Mammary epithelial cell (primary cell): ENCODE results near the gene ALPK3.

Experiments used
- EZH2 ChIP-seq: IDR thresholded peaks from 2 replicates; pipeline ENCODE4 v1.6.1; 2012; ENCODE audit warnings: low read length, inconsistent platforms, borderline replicate concordance
- TF ChIP-seq, protein P1 (sequence below), 2 donors: IDR thresholded peaks in 1 of 2; conservative IDR thresholded peaks in 1 of 2; 2 replicates each; pipeline ENCODE4 v1.5.1; 2011 to 2012; ENCODE audit warnings: inconsistent platforms in 2 of 2, low read length in 2 of 2, mild to moderate bottlenecking in 2 of 2, control low read depth in 1 of 2, low read depth in 1 of 2; ENCODE audit not compliant: insufficient read depth in 1 of 2; ENCODE audit errors: extremely low read depth in 1 of 2

DNA sequence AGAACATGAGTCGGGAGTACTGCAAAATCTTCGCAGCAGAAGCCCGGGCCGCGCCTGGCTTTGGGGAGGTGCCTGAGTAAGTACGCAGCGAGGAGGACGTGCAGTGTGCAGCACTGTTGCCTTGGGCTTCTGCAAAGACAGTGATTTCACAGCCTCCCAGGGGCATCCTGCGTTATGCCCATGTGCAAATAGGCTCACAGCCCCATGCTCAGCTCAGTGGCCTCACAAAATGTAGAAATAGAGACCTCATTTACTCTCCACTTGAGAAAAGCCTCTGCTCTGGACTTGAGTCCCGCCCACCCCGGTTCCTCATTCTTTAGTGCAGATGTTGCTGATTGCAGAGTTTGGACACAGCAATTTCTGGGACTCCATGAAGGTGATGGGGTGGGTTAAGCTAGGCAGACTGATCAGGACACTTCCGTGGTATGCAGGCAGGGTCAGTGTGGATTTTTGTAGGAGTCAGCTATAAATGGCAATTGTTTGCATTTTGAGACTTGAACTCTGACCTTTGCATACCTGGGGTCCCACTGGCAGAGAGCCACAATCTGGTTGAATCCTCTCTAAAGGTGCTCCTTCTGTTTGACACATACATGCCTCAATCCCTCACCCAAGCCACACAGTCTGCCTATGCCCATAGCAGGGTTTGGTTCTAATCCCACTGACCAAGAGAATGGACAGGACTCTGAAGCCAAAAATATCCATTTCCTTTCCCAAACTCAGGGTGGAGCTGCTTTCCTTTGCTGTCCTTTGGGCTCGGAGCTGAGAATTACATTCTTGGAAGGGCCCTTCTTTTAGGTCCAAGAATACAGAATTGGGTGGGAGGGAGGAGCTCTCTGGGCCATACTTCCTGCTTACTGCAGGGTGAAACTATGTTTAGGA lies 46.6 kb downstream of the ALPK3 start:
- TF ChIP-seq, protein P1, sequence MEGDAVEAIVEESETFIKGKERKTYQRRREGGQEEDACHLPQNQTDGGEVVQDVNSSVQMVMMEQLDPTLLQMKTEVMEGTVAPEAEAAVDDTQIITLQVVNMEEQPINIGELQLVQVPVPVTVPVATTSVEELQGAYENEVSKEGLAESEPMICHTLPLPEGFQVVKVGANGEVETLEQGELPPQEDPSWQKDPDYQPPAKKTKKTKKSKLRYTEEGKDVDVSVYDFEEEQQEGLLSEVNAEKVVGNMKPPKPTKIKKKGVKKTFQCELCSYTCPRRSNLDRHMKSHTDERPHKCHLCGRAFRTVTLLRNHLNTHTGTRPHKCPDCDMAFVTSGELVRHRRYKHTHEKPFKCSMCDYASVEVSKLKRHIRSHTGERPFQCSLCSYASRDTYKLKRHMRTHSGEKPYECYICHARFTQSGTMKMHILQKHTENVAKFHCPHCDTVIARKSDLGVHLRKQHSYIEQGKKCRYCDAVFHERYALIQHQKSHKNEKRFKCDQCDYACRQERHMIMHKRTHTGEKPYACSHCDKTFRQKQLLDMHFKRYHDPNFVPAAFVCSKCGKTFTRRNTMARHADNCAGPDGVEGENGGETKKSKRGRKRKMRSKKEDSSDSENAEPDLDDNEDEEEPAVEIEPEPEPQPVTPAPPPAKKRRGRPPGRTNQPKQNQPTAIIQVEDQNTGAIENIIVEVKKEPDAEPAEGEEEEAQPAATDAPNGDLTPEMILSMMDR (conservative IDR thresholded peaks at IDR 0.05 in 1 of 2, IDR thresholded peaks at IDR 0.05 in 1 of 2; ENCODE audit: extremely low read depth in 1 of 2, insufficient read depth in 1 of 2, low read depth in 1 of 2, low read length in 2 of 2) = no peak
- no peak for TF ChIP-seq EZH2
